GM21529 (cell line): ENCODE results near the gene KIF1C.
"Not testable (repeated sequence)": the region's sequence is repeated elsewhere in the genome, so short reads cannot be mapped to it uniquely, and the experiment has no call there.

Experiments
- ATAC-seq: cut with Tn5 transposase; IDR thresholded peaks from one replicate; pipeline ENCODE4 v1.9.1; 2021; ENCODE audit not compliant: unreplicated experiment

KIF1C gene

DNA sequence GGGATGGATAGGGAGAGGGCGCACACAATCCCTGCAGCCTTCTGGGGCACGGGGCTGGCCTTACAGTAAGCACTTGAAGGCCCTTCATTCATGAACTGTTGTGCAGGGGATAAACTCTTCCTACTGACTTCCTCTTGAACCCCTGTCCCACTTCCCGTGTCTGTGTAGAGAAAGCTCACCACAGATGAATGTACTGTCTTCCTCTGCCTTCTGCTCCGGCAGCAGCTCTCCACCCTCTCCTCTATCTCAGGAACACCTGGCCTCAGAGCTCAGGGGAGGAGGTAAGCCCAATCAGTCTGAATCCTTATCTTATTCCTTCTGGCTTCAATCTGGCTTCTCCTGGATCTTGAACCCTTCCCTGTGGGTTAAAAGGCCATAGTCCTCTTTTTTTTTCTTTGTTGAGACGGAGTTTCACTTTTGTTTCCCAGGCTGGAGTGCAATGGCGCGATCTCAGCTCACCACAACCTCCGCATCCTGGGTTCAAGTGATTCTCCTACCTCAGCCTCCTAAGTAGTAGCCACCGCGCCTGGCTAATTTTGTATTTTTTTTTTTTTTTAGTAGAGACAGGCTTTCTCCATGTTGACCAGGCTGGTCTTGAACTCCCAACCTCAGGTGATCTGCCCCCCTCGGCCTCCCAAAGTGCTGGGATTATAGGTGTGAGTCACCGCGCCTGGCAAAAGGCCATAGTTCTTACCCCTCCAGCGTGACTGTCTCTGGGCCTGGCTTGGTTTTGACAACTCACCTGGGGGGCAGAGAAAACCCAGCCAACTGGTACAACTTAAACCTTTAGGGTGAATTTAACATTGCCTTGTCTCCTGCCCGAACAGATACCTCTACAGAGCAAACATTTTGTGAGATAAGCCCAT is 44.6 kb downstream of the KIF1C start:
- no peak for ATAC-seq

DNA sequence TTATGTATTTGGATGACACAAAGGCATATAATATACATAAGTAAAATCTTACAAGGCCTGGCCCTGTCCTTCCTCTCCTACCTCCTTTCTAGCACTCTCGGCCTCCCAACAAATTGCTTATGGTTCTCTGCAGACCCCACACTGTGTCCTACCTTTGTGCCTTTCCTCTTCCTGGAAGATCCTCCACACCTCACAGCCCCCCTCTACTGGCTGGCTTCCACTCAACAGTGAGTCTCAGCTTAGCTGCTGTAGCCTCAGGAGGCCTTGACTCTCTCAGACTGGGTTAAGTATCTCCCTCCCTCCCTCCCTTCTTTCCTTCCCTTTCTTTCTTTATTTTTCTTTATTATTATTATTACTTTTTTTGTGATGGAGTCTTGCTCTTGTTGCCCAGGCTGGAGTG is 45.8 kb downstream of the KIF1C start:
- no peak for ATAC-seq

DNA sequence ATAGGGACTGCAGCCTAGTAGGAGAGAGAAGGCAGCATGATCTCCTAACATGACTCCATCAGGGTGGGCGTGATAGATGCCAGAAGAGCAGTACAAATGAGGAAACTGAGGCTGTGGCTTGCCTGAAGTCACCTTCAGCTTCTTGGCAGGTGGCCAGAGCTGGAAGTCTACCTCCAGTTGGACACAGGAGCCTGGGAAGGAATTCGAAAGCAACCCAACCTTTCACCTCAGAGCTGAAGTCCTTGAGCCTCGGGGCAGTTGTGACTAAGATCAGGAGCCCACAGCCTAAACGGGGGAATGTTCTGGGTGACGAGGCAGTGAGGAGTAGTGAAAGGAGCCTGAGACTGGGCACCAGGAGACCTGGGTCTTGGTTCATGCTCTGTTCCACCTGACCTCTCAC is 46.9 kb downstream of the KIF1C start:
- no peak for ATAC-seq

DNA sequence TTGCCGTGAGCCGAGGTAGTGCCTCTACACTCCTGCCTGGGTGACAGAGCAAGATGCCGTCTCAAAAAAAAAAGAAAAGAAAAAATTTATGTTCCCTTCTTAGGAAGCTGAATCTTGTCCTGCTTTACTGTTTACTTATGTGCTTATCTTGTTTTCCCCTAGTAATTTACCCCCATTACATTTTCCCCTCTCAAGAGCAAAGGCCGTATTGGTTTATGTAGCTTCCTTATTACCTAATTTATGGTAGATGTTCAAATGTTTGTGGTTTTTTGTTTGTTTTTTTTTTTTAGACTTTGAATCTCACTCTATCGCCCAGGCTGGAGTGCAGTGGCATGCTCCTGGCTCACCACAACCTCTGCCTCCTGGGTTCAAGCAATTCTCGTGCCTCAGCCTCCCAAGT is 47.7 kb downstream of the KIF1C start:
- no peak for ATAC-seq

DNA sequence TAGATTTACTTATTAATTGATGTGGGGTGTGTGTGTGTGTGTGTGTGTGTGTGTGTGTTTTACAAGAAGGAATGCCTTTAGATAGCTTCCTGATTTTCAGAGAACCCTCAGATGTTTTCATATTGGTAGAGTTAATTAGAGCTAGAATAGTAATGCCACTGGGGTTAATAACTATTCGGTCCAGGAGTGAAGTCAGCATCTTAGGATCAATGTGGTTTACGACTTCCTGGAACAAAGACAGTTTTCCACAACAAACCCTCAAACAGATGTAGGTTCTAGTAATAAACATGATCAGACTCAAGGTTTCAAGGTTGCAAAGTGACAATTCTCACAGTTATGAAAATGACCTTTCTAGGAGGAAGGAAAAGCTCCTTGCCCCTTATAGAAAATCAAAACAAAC is 49.7 kb downstream of the KIF1C start:
- ATAC-seq: no peak

DNA sequence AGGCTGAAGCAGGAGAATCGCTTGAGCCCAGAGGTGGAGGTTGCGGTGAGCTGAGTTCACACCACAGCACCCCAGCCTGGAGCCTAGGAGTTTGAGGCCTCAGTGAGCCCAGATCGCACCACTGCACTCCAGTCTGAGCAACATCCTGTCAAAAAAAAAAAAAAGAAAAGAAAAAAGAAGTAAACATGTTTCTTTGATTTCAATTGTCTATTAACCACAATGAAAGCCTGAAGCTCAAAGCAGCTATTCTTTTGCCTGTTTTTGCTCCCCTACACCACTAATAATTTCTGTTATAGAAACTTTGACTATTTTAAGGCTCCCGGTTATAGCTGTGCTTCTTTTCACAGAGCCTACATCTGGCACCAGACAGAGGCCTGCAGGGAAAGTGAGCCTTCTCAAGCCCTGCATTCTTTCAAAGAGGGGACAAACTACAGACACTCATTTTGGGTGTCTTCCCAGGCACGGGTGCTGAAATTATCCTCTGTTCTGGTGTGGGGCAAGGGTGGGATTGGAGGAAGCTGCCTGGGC is 51.6 kb downstream of the KIF1C start:
- no peak for ATAC-seq

DNA sequence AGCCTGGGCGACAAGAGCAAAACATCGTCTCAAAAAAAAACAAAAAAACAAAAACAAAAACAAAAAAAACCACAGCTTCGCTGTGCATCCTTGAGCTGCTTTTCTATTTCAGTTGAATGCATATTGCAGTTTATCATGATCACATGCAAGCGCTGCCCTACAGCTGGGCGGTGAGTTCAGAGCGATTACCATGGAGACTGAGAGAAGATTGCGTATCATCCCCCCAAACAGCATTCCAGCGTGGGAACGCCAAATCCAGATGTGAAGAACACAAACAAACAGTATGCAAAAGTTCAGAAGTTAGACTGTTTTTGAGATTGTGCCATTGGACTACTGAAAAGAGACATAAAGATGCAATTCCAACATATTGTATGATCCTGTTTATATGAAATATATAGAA is 52.5 kb downstream of the KIF1C start:
- no peak for ATAC-seq

DNA sequence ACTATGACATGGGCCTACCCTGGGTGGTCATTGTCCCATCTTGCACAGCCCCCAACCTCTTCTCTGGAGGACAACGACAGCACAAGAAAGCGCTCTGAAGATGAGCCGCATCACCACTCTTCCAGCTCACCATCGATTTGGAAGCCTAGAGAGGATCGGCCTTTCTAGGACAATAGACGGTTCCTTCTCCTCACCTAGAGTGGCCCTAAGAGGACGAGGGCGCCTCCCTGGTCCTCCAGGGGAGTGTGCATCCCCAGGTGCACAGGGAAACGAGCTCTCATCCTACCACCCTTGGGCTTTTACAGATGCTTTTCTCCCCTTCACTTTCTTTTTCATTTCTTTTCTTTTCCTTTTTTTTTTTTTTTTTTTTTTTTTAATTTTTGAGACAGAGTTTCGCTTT is 57.8 kb downstream of the KIF1C start:
- ATAC-seq: no peak

DNA sequence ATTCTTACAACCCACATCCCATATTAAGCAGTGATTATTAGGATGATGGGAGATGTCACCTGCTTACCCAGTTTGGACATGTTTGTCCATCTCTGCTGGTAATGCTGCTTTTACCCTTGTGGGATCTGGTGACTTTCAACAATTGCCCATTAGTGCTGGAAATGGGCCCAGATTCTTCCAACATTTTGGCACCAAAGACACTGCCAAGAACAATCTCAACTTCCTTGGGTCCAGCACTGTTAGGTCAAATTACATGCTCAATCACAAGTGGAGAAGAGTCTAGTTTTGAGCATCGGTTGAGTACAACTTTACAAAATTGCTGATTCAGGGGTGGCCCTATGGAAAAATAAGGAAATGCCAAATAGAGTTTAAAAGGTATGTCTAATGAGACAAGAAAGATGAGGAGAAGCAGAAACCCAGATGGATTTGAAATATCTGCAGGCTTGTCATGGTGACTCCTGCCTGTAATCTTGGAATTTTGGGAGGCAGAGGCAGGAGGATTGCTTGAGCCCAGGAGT is 67.5 kb downstream of the KIF1C start:
- no peak for ATAC-seq

DNA sequence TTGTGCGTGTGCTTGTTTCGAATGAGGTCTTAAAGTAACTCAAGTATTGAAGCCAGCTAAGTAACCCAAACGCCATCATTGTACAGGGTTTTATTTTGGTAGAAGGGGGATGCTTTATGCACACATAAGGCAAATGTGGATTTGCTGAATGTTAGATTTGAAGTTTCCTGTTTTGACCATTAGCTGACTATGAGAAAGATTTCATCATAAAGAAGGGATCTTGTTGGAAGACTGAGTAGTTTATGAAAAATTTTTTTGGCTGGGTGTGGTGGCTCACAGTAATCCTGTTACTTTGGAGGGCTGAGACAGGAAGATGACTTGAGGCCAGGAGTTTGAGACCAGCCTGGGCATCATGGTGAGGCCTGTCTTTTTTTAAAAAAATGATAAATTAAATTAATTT is 70.5 kb downstream of the KIF1C start:
- ATAC-seq: no peak

DNA sequence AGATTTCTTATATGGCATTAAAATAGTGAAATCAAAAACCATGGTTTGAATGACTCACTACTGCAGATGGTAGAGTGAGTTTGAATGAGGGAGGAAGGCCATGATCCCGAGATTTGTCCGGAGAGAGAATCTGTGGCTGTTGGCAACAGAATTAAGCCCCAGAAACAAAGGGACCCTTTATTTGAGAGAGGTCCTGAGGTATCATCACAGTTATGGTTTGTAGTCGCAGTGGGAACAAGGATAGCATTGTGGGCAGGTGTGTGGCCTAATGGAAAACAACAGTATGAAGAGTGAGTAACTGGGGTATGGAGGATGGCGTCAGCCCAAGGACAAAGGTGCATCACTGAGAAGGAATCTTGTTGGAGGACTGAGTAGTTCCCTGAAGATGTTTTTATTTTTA is 72.0 kb downstream of the KIF1C start:
- no peak for ATAC-seq

DNA sequence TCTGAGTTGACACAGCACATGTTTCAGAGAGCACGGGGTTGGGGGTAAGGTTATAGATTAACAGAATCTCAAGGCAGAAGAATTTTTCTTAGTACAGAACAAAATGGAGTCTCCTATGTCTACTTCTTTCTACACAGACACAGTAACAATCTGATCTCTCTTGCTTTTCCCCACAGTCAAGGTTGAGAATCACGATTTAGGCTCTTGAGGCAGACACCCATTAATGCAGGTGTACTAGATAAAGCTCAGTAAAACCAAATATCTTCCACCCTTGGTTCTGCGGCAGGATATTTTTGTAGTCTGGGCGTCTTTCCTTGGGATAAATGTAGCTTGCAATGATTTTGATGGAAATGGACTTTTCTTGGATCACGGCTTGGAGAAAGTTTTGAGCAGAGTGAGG is 77.7 kb downstream of the KIF1C start:
- not testable (repeated sequence) for ATAC-seq

DNA sequence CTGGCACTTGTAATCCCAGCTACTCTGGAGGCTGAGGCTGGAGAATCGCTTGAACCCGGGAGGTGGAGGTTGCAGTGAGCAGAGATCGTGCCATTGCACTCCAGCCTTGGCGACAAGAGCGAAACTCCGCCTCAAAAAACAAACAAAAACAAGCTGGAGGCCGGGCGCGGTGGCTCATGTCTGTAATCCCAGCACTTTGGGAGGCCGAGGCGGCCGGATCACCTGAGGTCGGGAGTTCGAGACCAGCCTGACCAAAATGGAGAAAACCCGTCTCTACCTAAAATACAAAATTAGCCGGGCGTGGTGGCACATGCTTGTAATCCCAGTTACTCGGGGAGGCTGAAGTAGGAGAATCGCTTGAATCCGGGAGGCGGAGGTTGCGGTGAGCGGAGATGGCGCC is 79.5 kb downstream of the KIF1C start:
- ATAC-seq: not testable (repeated sequence)

DNA sequence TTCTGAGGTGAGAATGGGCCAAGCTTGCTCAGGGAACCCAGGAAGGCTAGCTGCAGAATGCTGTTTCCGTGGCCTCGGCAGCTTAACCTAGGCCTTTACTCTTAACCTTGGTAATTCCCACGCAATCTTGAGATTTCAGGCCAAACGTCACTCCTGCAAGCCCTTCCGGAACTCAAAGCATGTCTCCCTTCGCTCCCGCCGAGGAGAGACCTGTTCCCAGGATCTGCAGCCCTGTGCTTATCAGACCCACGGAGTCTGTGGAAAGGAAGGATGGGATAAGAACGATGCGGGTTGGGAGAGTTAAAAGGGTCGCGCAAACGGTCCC is 80.0 kb downstream of the KIF1C start:
- no peak for ATAC-seq
